IMR-90 (cell line): ENCODE data around the gene ERVW-1.

ENCODE experiments used
- FOS ChIP-seq: fragments of 150-350 bp; IDR thresholded peaks from 2 replicates; pipeline ENCODE4 v1.6.1; 2016; ENCODE audit warnings: low read depth, low read length
- MAFK ChIP-seq: IDR thresholded peaks from 2 replicates; pipeline ENCODE4 v1.6.1; 2012; ENCODE audit warnings: low read depth, low read length, improper control_type of control experiment
- MXI1 ChIP-seq: IDR thresholded peaks from 2 replicates; pipeline ENCODE4 v1.6.1; 2012; ENCODE audit warnings: low read depth, mild to moderate bottlenecking, low read length, moderate library complexity, borderline replicate concordance
- NFE2L2 ChIP-seq: fragments of 150-350 bp; IDR thresholded peaks from 2 replicates; pipeline ENCODE4 v1.6.1; 2016; ENCODE audit warnings: low read depth, mild to moderate bottlenecking, low read length
- POLR2A ChIP-seq: IDR thresholded peaks from 2 replicates; pipeline ENCODE4 v1.6.1; 2012; ENCODE audit warnings: mild to moderate bottlenecking, low read depth, low read length
- RAD21 ChIP-seq: IDR thresholded peaks from 2 replicates; pipeline ENCODE4 v1.6.1; 2012; ENCODE audit warnings: low read length, improper control_type of control experiment
- RCOR1 ChIP-seq: IDR thresholded peaks from 2 replicates; pipeline ENCODE4 v1.6.1; 2012; ENCODE audit warnings: mild to moderate bottlenecking, low read length, improper control_type of control experiment; ENCODE audit not compliant: insufficient replicate concordance
- RFX5 ChIP-seq: IDR thresholded peaks from 2 replicates; pipeline ENCODE4 v1.8.0; 2012; ENCODE audit warnings: low read depth, mild to moderate bottlenecking, low read length, moderate library complexity
- SMC3 ChIP-seq: fragments of 150-350 bp; IDR thresholded peaks from 2 replicates; pipeline ENCODE4 v1.6.1; 2016; ENCODE audit warnings: low read depth, mild to moderate bottlenecking, antibody characterized with exemption, low read length, moderate library complexity
- TF ChIP-seq, protein P1 (sequence below): conservative IDR thresholded peaks from 2 replicates; pipeline ENCODE4 v1.5.1; 2012; ENCODE audit warnings: mild to moderate bottlenecking, low read depth, low read length, improper control_type of control experiment
- TF ChIP-seq, protein P2 (sequence below): fragments of 150-350 bp; IDR thresholded peaks from 2 replicates; pipeline ENCODE4 v1.6.1; 2017; ENCODE audit warnings: mild to moderate bottlenecking, antibody characterized with exemption, low read length, low read depth

DNA sequence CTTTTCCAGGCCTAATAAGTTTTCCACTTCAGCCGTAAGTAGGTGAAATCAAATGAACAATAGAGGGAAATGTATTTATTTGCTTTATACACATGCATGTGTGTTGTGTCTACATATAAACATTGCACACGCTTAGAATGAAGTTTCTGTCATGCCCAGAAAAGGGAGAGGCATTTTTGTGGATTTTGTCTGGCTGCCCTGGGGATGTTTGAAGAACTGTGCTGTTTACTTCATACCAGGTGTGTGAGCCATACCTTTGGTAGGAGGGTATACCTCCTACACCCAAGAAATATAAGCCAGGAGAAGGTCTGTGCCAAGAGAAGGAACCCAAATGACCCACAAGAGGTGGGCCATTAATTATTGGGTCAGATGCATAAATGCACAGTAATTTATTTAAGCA is 17.6 kb downstream of the ERVW-1 start:
- TF ChIP-seq, protein P1, sequence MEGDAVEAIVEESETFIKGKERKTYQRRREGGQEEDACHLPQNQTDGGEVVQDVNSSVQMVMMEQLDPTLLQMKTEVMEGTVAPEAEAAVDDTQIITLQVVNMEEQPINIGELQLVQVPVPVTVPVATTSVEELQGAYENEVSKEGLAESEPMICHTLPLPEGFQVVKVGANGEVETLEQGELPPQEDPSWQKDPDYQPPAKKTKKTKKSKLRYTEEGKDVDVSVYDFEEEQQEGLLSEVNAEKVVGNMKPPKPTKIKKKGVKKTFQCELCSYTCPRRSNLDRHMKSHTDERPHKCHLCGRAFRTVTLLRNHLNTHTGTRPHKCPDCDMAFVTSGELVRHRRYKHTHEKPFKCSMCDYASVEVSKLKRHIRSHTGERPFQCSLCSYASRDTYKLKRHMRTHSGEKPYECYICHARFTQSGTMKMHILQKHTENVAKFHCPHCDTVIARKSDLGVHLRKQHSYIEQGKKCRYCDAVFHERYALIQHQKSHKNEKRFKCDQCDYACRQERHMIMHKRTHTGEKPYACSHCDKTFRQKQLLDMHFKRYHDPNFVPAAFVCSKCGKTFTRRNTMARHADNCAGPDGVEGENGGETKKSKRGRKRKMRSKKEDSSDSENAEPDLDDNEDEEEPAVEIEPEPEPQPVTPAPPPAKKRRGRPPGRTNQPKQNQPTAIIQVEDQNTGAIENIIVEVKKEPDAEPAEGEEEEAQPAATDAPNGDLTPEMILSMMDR = no peak
- no peak for TF ChIP-seq RAD21
- TF ChIP-seq POLR2A = no peak
- TF ChIP-seq, protein P2, sequence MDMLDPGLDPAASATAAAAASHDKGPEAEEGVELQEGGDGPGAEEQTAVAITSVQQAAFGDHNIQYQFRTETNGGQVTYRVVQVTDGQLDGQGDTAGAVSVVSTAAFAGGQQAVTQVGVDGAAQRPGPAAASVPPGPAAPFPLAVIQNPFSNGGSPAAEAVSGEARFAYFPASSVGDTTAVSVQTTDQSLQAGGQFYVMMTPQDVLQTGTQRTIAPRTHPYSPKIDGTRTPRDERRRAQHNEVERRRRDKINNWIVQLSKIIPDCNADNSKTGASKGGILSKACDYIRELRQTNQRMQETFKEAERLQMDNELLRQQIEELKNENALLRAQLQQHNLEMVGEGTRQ = no peak
- TF ChIP-seq RFX5 = no peak
- no peak for TF ChIP-seq SMC3
- no peak for TF ChIP-seq NFE2L2
- no peak for TF ChIP-seq MXI1
- TF ChIP-seq RCOR1 = no peak
- TF ChIP-seq MAFK = no peak
- no peak for TF ChIP-seq FOS
